ENCODE results near the gene DCLK2. TPM values are rescaled to one million over a fixed set of nuclear protein-coding genes. Genes with fewer than 3 reads are reported as not detected.

Gene DCLK2
- polyA plus RNA-seq, 1 donor: 12.0 TPM

DNA sequence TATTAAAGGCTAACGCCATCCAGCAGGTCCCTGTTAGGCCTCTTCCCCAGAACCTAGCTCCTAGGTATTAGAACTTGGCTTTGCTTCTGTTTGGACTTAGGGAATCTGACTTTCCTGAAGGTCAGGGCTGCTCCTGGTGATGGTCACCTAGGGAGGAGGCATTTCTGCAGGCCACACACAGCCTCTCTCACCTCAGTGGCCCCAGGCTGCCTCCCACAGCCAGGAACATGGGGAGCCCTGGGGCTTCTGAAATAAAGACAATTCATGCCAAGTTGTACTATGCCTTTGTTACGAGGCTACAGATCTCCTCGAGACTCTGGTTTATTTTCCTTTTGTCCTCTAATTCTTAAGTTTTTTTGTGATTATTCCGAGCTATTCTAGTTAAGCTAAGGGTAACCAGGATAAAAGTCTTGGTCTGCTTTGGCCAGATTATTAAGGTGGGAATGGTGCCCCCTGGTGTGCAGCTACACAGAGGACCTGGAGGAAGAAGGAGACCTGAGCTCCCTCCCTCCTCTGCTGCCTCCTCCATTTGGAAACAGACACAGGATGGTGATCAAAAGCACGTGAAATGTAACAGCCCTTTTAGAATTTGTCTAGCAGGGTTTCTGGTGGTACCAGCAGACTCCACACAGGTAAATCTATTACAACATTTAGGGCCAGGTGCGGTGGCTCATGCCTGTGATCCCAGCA, 131.0 kb downstream of the DCLK2 start:
- DNase-seq: peak; percentile 44

DNA sequence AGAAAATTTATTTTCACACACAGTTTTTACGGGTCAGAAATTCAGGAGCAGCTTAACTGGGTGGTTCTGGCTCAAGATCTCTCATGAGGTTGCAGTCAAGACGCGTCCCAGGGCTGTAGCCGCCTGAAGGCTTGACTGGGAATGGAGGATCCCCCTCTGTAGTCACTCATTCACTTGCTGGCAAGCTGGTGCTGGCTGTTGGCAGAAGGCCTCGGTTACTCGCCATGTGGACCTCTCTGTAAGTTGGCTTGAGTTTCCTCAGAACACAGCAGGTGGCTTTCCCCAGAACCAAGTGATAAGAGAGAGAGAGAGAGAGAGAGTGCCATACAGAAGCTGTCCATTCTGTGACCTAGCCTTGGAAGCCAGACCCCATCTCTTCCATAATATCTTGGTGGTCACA, 132.8 kb downstream of the DCLK2 start:
- no peak for DNase-seq

GRCh38 chr4:150211799-150212445, 133.7 kb downstream of the DCLK2 start:
- peak; percentile 36 for DNase-seq

DNA sequence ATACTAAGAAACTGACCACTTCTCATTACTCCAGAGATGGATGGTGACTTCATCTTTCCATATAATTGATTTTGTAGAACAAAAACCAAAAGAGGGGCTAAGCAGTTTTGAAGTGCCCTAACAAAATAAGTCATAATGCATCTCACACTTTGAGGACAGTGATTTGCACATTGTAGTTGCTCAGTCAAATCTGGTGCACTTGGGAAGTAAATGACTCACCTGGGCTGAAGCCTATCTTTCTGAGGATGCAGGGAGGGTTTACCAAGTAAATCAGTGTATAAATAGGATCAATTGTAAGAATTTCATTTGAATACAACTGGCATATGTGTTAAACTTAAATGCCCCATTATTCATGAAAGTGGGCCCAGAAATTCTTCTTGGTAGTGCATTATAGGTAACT, 134.2 kb downstream of the DCLK2 start:
- no peak for DNase-seq

DNA sequence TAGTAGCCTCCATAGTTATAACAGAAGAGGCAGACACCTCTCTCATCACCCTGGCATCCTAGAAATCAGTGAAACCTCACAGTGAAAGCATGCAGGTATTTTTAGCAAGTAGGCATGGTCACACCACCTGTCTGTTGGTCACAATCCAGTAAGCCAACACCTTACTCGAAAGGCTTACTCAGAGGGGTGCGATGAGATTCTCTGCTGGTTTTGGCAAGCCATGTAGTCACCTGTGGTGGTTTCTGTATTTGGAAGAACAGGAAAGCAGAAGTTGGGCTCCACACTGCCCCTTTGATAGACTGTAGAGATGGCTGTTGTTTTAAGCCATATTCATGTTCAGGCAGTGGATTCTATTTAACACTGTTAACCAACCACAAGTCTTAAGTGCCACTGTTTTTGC, 134.7 kb downstream of the DCLK2 start:
- DNase-seq: no peak

- no peak for DNase-seq
Measured at GRCh38 chr4:150215601-150216000, 137.4 kb downstream of the DCLK2 start.

GRCh38 chr4:150216726-150217125, 138.5 kb downstream of the DCLK2 start:
- no peak for DNase-seq

DNA sequence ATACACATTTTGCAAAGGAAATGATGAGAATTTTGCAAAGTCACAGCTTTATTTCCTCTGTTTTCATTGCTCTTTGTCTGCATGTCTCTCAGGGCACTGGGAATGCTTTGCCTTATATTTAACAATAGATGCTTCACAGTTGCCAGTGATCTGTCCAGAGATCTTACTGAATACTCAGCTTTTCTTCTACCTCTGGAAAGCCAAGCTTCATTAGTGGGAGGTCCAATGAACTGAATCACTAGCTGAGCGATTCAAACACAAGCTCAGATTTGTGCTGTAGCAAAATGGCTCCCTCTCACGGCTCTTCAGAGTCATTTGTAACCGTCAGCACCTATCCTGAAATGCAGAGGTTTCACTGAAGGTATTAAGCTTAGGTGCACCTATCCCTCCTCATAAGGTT, 138.9 kb downstream of the DCLK2 start:
- DNase-seq: peak; percentile 35

DNA sequence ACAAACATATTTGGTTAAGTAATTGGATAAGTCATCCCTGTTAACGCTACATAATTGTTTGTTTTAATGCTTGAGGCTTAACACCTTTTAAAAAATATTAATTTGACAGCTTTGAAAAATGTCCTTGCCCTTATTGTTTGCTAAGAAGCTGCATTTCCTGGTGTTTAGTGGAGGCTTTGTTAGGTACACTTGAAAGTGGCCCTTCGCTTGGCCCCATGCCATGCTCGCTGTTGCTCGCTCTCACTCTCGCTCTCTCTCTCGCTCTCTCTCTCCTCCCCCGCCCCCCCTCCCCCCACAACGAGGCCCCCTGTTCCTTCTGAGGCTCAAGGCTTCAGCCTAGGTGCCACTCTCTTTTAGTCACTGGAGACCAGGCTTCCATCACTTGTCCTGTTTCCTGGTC, 139.6 kb downstream of the DCLK2 start:
- no peak for DNase-seq

- no peak for DNase-seq
Measured at GRCh38 chr4:150218447-150218846, 140.2 kb downstream of the DCLK2 start.

GRCh38 chr4:150219841-150220240, 141.6 kb downstream of the DCLK2 start:
- no peak for DNase-seq

DNA sequence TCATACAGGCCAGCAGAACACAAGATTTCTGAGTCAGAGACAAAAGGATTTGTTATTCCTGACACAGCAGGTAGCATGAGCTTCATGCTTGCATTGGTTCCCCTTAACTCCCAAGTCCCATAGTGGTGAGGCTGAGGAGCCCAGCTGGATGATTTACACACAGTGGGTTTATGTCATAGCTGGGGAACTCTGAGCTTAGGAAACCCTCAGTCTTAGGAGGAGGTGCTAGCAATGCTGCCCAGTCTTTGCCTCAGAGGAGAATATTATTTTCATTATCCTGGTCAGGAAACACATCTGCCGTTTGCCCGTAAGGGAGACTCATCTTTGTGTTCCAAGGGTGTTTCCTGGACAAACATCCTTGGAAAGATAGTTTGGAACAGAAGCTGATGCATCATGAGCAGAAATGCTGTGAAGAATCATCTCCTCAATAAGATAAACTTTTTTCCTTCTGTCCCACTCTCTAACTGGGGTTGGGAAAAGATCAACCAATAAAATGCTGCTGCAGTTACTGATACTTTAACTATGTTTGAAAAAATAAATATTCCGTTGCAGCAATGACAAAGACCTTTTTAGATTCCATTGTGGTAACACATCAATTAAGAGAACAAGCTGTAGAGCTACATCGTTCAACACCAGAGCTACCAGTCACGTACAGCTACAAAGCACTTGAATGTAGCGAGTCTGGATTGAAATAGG, 146.8 kb downstream of the DCLK2 start:
- no peak for DNase-seq

GRCh38 chr4:150229520-150229919, 151.3 kb downstream of the DCLK2 start:
- DNase-seq: no peak

GRCh38 chr4:150230561-150230960, 152.3 kb downstream of the DCLK2 start:
- DNase-seq: no peak

DNA sequence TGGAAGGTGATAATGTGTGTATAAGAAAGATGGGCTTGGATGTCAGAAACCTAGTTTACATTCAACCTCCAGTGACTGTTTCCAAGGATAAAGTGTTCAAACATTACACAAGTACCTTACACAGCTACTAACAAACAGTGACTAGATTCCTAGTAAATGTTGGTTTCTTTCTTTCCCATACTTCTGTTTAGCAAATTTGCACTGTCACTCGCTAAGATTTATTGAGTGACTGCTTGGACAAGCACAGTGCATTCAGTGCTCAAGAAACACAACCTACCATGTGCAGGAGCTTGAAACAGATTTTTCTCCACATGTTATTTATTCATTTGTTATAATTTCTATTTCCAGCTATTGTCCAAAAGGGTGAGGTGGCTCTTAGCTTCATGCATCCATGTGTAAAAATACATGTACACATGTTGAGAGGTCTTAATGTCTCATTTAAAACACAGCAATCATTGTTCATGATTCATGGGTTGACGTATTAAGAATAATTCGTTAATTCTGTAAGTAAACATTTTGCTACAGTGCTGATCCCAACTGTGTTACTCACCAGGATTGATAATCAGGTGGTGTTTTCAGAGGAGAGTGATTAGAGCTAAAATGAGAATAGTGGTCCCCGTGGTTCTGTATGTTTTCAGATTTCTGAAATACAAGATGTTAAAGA, 153.0 kb downstream of the DCLK2 start:
- no peak for DNase-seq

DNA sequence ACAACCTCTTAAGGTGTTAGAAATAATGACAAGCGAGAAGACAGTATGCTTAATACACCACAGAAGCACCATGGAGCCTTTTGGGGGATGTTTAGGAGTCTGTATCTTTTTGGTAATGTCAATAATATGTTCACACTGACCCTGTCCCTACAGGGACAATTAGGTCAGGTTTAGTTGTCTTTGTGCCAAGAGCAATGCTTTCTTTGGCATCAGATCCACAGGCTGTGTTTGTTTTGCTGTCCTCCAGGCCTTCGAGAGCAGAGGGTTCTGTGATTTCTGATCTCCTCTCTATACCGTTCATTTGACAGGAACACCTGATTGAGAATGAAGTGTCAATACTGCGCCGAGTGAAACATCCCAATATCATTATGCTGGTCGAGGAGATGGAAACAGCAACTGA, 153.8 kb downstream of the DCLK2 start:
- DNase-seq: no peak

- no peak for DNase-seq
Measured at GRCh38 chr4:150234246-150234645, 156.0 kb downstream of the DCLK2 start.

GRCh38 chr4:150235317-150235716, 157.1 kb downstream of the DCLK2 start:
- no peak for DNase-seq

GRCh38 chr4:150235808-150236271, 157.6 kb downstream of the DCLK2 start:
- DNase-seq: no peak

DNA sequence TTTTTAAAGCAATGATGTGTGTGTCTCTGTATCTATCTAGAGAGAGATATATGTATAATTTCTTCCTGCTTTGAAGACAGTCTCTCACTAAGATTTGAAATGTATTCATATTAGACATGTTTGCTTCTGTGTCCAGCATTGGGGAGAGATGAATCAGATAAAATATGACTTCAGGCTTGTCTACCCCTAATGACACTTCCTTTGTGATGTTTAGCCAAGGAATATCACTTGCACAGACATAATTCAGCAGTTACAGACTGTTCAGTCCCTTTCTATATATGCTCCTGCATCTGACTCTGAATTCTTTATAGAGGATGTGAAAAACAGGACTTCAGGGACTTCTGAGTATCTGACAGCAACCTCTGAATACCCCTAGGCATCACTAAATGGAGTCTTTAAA, 158.4 kb downstream of the DCLK2 start:
- DNase-seq: no peak

DNA sequence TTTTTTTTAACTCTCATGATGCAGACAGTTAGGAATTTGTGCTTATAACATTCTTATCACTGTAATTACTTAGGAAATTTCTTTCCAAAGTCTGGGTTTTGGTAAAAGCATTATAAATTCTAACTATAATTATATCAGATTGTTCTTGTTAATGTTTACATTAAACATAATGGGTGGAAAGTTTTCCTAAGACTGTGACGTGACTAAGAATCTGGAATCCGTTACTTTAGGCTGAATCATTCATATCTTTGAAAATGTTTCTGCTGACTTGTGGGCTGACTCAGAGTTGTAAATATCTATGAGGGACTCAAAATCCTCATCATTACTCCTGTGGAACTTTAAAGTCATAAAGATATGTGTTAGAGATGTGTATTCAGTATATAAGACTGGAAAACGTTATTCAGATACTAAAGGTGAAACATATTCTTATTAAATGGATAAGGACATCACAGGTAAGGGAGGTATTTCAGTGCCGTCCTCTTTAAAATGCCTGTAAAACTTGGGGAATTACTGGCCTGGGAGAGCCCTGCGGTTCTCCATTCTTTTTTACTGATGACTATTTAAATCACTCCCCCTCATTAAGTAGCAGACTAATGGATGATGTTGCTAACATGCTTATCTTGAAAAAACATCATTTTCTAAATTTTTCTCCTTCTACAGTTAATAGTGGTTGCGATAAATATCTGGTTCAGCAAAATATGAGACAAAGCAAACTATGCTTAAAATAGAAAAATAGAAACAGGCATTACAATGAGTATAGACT, 159.0 kb downstream of the DCLK2 start:
- DNase-seq: no peak

- DNase-seq: no peak
Measured at GRCh38 chr4:150238591-150238990, 160.3 kb downstream of the DCLK2 start.
